Measurements from ENCODE around the gene CDH24.

Gene CDH24

GRCh38 chr14:23091294-23092225 is 34.2 kb upstream of the CDH24 start:
- no peak for DNase-seq (ENCODE audit: low read depth)

- DNase-seq (ENCODE audit: low read depth): no peak
Observed at GRCh38 chr14:23090254-23090636, 32.9 kb upstream of the CDH24 start.

GRCh38 chr14:23089498-23090253 is 32.4 kb upstream of the CDH24 start:
- no peak for DNase-seq (ENCODE audit: low read depth)

DNA sequence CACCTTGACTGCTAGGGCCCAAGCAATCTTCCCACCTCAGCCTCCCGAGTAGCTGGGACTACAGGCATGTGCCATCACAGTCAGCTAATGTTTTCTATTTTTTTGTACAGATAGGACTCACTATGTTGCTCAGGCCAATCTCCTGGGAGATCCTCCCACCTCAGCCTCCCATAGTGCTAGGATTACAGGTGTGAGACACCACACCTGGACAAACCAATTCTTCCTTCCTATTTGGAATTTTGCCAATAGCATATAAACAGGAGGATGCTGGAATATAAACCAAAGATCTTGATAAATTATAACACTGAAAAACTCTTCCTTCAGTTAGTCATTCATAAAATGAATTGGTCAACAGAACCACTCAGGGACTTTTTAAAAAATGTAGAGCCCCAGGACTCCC is 29.2 kb upstream of the CDH24 start:
- no peak for DNase-seq (ENCODE audit: low read depth)

DNA sequence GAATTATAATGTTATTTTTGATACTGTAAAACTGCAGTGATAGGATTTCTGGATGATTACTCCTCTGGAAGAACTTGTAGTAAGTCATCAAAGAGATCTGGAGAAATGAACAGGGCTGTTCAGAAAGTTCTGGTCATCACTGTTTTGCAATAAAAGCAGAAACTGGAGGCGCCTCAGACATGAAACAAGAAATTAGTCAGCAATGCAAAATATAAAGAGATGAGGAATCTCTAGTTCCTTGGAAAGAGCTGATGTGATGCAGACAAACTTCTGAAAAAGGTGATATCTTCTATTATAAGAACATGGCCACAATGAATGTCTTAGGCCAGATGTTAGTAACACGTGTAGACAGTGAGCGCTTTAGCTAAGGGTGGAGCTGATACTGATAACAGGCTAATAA is 28.1 kb upstream of the CDH24 start:
- DNase-seq (ENCODE audit: low read depth): no peak

DNA sequence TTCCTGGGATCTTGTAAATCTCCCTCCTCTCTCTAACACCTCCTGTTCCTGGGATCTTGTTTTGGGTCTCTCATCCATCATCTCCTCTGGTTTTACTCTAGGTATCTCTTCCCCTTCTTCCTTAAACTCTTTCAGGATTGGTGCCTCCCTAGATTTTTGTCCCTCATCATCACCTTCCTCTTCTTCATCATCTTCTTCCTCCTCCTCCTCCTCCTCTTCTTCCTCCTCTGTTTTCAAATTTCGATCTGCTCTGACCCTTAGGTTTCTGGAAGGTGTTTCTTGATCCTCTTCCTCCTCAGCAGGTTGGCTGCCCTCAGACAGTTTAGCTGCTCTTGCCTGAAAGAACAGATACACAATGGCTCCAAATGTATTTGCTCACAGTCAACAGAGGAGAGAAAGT is 23.2 kb upstream of the CDH24 start:
- no peak for DNase-seq (ENCODE audit: low read depth)

DNA sequence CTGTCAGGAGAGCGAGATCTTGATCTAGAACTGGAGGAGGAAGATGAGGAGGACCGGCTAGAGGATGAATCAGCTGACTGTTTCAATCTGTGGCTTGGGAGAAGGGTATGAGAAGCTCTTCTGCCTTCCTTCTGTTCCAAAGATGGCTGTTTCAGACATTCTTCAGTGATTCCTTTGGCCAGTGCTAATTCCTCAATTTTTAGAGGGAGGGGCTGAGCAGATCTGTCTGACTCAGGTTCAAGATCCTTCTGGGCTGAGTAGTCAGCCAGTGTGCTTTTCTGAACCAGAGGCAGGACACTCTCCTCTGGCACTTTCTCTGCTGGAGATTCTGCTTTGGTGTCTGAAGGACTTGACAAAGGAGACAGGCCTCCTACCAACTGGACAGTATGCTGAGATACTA is 22.4 kb upstream of the CDH24 start:
- no peak for DNase-seq (ENCODE audit: low read depth)

- peak; percentile 94 for DNase-seq (ENCODE audit: low read depth)
Observed at GRCh38 chr14:23078692-23079116, 21.4 kb upstream of the CDH24 start.

DNA sequence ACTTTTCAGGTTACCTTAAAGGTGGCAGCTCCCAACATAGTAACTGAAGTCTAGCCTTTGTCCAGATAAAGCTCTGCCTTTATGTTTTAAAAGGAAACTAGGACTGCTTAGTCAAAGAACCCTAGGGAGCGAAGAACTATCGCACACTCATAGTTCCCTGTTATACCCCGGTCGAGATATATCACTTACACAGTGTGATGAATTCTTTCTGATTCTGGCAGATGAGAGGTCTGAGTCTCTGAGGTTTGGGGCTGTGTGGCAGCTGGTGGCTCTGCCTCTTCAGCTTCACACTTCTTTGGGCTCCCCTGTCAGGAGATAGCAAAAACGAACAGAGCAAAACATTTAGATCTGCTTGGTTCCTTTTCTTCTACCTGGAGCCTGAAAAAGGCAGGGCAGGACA is 20.6 kb upstream of the CDH24 start:
- DNase-seq (ENCODE audit: low read depth): no peak

GRCh38 chr14:23076785-23077408 is 19.6 kb upstream of the CDH24 start:
- DNase-seq (ENCODE audit: low read depth): no peak

DNA sequence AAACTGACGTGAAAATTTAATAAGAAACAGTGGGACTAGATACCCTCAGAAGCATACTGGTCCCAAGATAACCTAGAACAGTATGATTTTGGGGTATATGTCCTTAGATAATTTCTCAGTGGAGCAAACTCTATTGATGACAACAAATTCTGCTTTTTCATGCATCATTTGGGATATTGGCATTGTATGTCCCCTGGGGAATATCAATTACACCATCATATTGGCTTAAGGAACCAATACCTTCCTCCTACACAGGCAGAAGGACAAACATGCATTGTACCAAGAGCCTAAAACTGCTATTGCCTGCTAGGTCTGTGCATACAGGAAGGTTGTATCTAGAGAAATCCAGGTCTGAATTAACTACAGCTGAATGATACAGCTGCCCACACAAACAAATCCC is 17.6 kb upstream of the CDH24 start:
- no peak for DNase-seq (ENCODE audit: low read depth)

GRCh38 chr14:23071921-23072539 is 14.7 kb upstream of the CDH24 start:
- DNase-seq (ENCODE audit: low read depth): no peak

DNA sequence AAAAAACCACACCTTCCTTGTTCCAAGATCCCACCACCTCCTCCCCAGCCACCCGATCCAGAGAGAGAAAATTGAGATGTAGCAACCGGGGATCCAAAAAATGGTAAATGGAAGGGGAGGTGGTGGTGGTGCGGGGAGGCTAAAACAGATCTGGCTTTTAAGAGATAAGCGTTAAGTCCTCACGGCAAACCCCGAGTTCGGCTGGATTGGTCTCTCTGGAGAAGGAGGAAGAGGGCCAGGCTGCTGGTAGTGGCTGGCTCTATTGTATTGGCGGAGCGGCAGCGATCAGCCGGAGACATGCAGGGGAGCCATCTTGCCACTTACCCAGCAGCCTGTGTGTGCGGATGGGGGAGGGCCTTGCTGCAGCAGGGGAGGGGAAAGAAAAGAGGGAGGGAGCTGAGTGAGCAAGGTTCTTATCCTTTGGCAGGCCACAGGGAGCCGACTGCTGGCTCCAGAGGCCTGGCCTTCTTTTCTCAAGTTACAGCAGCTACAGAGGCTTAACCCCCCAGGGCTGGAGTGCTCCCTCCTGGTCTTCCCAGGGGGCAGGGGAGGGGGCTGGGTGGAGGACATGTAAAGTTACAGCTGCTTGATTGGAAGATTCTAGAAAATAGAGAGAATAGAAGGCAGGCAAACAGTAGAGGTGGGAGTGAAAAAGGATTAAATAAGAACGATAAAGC is 14.1 kb upstream of the CDH24 start:
- DNase-seq (ENCODE audit: low read depth): peak; percentile 55

DNA sequence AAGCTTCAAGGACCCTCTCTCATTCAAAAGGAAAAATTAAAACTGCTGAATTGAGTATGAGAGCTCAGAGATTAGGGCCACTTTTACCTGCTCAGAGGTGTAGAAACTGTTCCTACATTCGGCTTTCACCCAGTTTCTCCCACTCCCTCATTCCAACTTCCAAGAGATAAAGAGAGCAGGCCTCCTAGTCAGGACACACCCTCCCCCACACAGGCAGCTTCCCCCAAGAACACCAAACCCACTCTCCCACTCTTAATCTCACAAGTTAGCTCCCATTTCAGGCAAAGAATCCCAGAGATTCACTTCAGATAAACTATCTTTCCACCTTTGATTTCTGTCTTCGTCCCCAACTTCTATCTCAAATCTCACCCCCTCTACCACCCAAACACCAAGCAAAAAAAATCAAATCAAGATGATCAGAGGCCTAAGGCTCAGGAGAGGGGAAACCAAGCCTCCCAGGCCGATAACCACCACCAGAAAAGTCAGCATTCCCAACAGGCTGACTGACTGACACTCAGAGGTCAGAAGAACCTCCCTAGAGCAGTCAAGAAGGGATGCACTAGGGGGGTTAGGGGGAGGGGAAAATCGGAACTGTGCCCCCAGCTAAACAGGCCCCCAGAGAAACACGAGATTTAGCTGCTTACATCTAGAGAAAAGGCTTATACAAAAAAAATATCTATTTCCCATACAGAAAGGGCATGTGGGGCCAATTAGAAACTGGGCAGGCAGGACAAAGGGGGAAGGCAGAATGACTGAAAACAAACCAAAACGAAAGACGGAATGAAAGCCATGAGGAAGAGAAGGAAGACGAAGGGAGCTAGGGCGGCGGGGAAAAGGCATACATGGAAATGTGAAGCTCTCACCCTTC is 13.2 kb upstream of the CDH24 start:
- no peak for DNase-seq (ENCODE audit: low read depth)

- no peak for DNase-seq (ENCODE audit: low read depth)
Observed at GRCh38 chr14:23069413-23069806, 12.1 kb upstream of the CDH24 start.

DNA sequence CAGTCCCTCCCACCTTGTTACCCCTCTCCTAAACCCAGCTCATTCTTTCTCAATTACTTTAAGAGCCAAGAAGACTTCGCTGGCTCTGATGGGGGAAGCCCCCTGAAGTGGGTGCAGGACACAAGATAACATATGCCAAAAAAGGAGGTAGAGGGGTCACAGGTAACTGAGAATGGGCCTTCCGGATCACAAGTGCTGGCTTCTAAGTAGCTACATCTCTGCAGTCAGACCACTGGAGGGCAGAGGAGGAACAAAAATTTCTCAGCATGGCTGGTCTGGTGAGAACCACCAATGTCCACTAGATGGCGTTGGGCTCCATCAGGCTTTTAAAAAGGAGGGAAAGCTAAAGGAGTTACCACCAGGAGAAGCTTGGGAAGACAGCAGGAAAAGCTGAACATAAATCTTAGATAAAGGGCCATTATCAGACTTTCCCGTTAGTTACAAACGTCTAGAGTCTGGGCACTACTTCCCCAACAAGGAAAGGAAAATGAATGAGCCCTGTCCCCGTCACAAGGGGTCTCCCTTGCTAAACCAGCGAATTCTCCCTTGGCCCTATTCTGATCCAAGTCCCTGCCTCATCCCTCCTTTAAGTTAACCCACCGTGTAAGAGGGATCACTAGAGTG is 11.6 kb upstream of the CDH24 start:
- peak; percentile 81 for DNase-seq (ENCODE audit: low read depth)

- no peak for DNase-seq (ENCODE audit: low read depth)
Observed at GRCh38 chr14:23067847-23068788, 10.8 kb upstream of the CDH24 start.

- no peak for DNase-seq (ENCODE audit: low read depth)
Observed at GRCh38 chr14:23066855-23067744, 9.8 kb upstream of the CDH24 start.

Data from HS-5 (cell line).